ENCODE measurements around the gene IL17RB.

The IL17RB gene

DNA sequence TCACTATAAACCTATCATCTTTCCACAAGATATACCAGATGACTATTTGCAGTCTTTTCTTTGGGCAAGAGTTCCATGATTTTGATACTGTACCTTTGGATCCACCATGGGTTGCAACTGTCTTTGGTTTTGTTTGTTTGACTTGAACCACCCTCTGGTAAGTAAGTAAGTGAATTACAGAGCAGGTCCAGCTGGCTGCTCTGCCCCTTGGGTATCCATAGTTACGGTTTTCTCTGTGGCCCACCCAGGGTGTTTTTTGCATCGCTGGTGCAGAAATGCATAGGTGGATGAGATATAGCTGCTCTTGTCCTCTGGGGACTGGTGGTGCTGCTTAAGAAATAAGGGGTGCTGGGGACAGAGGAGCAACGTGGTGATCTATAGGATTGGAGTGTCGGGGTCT is 33.9 kb upstream of the IL17RB start:
- no peak for DNase-seq

DNA sequence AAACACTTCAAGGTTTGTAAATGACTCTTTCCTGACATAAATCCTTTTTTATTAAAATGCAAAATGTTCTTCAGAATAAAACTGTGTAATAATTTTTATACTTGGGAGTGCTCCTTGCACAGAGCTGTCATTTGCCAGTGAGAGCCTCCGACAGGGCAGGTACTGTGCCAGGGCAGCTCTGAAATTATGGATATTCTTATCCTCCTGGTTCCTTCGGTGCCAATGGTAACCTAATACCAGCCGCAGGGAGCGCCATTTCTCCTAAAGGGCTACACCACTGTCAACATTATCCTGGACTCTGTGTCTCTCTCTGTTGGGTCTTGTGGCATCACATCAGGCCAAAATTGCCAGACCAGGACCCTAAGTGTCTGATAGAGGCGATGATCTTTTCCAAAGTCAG is 33.1 kb upstream of the IL17RB start:
- DNase-seq: no peak

DNA sequence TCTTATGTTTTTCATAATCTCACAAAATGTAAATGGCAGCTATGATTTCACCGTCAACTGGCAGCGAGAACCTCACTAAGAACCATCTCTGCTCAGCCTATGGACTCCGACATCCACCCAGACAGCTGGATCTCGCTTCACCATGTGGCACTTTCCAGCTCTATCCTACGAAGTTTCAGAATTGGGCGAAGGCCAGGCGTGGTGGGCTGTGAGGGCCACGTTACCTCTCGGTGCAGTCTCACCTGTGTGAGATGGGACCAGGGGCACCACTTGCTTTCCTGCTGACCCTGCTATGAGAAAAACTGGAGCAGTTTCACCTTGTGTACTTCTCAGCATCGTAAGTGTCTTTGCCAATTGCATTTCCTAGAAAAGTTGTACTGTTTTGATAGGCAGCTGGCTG is 32.5 kb upstream of the IL17RB start:
- no peak for DNase-seq

DNA sequence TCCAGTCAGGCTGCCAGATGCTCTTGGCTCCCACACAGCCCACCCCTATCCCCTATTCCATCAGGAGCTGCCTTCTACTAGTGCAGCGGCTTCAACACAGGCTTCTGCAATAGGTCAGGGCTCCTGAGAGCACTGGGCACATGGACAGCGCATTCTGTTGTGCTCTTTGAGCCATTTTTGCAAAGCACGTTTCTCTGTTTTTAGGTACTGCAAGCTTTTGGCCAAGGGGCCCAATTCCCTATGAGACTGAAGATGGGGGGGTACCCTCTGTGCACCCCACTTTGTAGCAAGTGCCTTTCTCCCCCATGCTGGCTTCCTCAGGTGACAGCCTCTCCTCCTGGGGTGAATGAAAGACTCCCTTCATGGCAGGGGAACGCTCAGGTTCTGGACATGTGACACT is 31.3 kb upstream of the IL17RB start:
- DNase-seq: no peak

DNA sequence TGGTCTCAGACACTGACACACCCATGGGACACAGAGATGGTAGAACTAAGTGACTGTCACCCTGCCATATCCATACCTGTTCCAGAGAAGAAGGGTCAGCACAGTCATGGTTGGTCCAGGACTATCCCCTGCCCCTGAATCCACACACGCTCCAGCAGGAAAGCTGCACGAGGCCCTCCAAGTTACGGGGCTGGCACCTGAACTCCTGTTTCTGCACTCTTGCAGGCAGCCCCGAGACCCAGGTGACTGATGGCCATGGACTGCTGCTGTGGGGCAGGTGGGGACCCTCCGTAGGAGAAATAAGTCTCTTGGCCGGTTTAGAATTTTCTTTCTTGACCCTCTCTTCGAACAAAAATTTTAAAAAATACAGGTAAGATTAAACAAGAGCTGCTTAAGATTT is 30.7 kb upstream of the IL17RB start:
- no peak for DNase-seq

DNA sequence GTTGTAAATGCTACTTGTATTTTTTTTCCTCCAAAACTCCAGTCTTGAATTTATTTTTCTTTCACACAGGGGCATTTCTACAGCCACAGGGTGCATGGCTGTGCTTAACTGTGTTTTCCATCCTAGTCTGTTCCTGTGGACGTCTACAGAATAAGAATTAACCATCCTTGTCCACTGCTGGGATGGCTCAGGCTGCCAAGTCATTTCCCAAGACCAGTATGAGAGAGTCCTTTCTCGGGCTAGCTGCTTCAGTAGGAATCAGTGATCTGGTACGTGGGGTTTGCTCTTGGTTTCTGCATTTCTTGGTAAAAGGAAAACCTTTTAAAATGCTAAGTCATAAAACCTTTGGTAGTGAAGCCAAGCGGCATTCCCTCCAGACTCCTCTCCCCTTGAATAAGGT is 29.9 kb upstream of the IL17RB start:
- DNase-seq: no peak

DNA sequence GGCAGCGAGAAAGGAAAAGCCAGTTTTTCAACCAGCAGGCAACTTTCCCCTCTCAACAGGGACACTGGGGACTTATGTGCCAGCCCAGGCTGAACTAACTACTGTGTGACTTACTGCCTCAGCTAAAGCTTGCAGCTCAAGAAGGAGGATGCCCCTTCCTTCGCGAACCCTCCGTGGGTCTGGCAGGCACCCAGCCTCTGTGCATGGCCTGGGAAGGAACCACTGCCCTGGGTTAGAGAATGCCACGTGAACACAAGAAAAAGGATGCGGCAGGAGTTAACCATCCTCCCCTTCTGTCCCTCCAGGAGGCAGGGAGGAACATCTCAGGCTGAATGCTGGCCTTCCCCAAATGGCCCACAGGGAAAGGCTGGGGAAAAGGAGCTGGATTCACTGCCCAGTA is 29.2 kb upstream of the IL17RB start:
- no peak for DNase-seq

DNA sequence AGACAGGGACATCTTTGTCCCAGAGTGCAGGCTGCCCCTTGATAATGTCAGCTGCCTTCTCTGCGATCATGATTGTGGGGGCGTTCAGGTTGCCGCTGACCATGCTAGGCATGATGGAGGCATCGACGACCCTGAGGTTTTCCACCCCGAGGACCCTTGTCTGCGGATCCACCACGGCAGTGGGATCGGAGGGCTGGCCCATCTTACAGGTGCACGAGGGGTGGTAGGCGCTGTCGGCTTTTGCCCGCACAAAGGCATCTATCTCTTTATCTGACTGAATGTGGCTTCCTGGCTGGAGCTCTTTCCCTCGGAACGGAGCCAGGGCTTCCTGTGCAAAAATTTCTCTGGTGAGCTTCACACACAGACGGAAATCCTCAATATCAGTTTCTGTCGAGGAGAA is 28.6 kb upstream of the IL17RB start:
- DNase-seq: no peak

DNA sequence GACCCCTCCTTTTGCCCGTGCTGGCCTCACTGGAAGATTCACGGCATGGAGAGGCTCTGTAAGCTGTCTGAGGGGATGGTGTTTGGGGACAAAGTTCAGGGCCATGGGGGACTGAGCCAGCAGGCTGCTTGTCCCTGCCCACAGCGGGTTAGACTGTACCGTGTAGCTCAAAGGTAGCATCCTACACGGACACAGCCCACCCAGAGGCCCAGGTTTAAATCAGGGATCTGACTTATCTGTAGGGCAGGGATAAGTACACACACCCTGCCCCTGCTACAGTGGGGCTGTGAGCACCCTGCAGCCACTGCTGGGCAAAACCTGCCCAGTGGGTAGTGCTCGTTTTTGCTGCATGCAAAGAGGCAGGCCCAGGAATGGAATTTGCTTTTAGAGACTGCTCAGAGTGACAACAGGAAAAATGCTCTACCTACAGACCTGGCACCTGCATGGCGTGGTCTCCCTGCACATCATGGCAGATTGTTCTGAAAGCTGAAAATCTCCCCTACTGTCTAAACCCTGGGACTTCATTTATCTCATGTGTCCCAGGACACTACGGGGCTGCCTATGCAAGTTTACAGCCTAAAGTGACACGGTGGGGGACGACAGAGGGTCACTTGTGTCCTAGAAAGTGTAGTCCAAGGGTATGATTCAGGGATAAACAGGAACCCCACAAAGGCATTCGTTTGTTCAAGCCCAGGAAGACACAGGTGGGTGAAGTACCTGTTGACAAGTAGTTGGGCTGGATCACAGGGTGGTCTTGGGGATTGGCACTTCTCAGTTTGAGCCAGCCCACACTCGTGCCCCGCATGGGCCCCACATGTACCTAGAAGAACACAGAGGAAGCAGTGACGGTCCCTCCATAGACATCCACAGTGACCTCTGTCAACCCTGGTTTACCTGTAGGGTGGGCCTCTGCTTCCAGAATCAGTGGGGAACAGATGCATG is 27.9 kb upstream of the IL17RB start:
- no peak for DNase-seq

DNA sequence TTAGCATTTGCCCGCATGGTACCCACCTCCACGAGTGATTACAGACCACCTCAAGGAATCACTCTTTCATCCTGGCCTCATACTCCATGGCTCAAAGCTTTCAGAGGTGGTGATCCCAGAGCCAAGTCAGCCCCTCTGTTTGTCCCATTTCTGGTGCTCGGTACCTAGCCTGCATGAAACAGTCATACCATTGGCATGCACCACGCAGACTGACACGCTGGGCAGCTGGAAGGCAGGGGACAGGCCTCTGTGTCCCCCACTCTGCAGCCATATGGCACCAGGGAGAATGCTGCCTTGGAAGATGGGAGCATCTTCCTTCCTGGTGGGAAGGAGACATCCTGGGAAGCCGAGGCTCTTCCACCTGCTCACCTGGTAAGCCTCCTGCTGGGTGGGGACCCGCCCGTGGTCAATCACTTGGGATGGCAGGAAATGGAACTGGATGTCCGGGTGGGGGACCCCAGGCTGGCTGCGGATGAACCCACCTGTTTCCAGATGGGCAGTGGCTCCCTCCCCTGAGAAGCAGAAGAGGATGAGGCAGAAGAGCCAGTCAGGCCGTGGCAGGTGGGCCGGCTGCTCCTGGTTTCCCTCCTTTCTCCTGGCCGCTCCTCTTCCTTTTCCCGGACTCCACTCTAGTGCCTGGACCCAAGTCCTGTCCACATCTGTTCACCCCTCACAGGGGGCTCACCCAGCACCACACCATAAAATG is 27.1 kb upstream of the IL17RB start:
- no peak for DNase-seq

DNA sequence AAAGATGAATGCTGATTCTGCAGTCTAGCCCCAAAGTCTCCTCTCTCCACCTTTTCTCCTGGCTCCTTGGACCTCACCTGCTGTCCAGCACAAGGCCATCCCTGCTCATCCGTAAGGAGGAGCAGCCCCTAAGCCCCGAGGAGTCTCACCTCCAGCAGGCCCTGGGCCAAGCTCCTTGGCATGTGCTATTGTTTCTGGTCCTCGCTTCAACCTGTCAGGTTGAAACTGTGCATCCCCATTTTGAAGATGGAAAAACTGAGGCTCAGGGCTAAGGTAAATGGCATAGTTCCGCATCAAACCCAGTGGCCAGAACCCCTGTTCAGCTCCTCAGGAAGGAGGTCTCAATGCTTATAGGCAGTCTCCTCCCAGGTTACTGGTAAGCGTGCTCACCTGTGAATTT is 26.3 kb upstream of the IL17RB start:
- no peak for DNase-seq

DNA sequence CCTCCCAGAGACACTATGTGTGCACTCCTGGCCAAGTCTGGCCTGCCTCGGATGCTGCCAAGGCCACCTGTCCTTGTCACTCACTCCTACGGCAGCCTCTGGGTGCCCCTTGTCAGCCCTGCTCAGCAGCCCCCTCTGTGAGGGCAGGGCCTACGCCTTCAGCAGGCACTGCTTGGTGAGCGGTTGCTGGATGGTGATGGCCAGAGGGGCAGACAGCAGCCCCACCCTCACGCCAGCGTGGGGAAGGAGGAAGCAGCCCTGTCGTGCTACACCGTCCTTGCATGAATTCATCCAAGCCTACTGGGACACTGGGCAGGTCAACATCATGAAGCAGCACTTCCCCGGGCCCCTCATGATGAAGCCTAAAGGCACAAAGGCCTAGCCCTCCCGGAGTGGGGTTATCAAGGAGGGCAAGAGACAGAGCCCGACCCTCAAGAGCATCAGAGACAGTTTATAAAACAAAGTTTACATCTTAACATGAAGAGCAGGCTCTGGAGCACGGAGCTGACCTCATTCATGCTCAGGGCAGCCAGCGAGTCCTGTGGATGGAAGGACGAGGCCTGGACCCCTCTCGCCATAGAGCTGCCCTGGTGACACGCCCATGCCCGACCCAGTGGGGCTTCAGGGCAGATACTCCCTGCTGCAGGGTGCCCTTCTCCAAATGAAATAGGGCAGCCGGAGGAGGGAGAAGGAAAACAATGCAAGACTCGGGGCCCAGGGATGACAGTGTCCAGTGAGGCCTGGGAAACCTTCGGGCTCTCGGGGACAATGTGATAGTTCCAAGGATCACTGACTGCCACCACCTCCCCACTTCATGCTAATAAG is 25.4 kb upstream of the IL17RB start:
- no peak for DNase-seq

DNA sequence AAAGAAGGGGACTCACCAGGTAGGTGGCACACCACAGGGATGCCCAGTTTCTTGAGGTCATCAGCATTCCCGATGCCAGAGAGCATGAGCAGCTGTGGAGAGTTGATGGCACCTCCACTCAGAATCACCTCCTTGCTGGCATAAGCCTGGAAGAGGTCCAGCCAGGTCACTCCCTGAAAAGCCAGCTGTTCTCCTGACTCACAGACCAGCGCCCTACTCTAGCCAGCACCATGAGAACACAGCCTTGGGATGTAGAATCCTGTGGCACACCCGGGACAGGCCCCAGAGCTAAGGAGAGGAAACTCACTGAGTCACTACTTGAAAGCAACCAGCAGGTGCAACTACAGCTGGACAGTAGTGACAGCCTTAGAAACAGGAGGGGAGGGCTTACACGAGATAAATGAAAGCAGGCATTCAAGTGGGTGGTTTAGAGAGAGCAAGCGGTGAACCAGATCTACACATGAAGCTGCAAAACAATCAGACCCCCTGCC is 24.7 kb upstream of the IL17RB start:
- no peak for DNase-seq

DNA sequence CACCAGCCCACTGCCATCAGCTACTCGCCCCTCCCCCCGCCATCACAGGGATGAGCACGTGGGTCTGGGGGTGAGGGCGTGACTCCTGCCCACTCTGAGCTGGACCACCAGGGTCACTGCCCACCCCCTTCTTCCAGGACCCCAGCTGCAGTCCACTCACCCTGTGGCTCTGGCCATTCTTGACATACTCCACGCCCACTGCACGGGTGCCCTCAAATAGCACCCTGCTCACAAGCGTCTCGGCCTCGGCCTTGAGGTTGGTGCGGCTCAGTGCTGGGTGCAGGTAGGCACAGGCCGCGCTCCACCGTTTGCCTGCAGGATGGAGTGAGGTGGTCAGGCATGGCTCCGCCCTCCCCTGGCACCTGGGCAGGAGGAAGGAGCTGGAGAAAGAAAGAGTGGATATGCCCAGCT is 24.0 kb upstream of the IL17RB start:
- DNase-seq: no peak

DNA sequence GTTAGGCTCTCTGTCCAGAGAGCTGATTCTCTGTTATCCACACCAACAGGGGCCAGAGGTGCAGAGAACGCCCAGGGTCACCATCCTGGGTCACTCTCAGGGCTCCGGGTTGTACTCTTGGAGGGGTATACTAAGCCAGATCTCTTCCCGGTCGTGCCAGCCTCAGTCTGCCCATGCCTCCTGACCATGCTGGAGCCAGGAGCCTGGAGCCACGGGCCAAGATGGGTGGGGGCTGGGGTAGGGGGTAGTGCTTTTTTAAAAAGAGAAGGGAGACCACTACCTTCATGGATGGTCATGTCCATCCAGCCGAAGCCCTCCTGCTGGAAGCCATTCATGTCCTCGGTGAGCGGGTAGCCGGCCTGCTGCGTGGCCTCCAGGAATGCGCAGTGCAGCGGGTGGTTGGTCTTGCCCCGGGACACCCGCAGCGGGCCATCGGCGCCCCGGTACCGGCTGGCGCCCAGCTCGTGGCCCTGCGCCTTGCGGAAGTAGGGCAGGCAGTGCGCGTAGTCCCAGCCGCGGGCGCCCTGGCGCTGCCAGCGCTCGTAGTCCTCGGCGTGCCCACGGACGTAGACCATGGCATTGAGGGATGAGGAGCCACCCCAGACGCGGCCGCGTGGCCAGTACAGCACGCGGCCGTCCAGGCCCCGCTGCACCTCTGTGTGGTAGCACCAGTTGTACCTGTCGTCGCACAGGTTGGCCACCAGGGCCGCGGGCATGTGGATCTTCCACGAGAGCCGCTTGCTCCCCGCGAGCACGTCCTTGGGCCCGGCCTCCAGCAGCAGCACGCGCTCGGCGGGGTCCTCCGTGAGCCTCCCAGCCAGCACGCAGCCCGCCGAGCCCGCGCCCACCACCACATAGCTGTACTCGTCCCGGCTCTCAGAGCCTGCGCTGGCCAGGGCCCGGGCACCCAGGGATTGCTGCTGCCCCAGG is 23.1 kb upstream of the IL17RB start:
- no peak for DNase-seq

DNA sequence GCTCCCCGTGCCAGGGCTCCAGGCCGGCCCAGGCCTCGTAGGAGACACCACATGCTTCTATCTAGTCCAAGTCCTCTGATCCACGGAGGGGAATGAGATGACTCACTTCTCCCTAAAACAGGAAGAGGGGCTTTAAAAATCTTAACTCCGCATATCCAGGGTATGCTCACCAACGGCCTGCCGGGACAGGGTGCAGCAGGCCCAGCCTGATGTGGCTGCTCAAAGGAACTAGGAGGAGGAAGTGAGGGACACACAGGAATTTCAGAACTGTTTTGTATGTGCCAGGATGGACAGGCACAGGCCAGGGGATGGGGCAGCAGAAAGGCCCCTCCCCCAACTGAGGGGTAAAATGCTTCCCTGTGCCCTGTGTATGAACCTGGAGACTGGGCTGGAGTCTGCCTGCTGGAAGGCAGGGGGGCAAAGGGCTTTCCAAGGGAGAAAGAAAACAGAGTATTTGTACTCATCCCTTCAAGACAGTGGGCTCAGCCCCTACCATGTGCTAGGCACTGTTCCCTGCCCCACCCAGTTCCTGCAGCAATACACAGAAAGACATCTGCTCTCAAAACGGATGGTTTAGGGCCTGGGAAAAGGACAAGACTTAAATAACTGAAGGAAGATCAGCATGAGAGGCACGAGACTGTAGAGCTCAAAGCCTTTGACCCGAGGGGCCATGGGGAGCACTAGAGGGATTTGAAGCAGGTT is 22.3 kb upstream of the IL17RB start:
- DNase-seq: no peak

DNA sequence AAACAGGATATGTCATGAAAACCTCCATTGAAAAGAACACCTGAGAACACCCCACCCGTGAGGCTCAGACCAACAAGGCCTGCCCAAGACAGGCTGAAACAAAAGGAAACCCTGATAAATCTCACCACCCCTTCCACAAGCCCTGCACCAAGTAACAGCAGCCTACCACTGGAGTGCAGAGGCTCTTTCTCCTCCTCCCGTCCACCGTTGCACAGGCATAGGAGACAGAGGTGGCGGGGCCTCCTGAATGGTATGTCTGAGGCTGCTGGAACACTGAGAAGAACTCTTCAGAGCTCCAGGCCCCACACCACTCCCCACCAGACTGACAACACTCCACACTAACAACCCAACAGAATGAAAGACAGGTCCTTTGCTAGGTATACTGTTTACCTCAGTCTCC is 21.6 kb upstream of the IL17RB start:
- DNase-seq: no peak

DNA sequence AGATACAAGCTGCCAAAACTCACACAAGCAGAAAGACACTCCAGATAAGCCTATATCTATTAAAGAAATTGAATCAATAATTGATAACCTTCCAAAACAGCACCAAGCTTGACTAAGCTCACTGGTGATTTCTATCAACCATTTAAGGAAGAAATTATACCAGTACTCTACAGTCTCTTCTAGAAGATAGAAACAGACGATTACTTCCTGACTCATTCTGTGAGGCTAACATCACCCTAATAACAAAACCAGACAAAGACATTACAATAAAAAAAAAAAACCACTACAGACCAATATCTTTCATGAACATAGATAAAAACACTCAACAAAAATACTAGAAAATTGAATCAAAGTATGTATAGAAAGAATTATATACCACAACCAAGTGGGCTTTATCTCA is 20.3 kb upstream of the IL17RB start:
- DNase-seq: no peak

DNA sequence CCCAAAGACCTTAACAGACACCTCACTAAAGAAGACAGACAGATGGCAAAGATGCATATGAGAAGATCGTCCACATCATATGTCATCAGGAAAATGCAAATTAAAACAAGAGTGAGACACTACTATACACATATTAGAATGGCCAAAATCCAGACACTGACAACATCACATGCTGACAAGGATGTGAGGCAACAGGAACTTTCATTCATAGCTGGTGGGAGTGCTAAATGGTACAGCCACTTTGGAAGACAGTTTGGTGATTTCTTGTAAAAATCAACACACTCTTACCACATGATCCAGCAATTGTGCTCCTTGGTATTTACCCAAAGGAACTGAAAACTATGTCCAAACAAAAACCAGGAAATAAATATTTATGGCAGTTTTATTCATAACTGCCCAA is 17.8 kb upstream of the IL17RB start:
- no peak for DNase-seq

DNA sequence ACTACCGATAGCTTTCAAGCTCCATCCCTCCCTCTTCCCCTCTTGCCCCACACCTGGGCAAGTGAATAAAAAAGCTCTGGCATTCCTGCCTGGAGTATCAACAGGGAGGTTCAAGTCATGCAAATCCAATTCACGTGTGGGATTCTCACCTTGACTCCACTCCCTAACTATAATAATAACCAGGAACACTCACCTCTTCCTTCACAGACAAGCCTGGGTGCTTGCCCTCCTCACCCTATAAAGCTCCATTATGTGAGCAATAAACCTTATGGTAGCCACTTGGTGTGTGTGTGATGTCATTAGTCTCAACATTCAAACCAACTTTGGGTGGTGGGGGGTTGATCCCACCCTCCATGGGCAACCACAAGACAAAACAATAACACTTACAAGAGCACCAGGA is 16.8 kb upstream of the IL17RB start:
- DNase-seq: no peak

DNA sequence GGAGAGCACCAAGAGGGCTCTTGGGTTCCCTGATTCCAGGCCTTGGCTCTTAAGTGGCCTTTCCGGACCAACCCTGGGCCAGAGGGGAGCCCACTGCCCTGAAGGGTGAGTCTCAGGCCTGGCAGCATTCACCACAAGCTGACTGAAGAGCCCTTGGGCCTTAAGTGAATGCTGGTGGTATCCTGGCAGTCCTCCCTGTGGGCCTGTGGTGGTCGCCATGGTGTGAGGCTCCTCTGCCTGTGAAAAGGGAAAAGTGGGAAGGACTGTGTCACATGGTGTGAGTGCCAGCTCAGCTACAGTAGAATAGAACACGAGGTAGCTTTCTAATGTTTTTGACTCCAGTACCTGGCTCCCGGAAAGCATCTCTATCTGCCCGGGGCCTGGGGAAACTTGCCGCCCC is 15.4 kb upstream of the IL17RB start:
- DNase-seq: no peak
